Sigmoid colon (tissue), 4 donors: Measurements from ENCODE around the gene GOSR1.

Experiments used
- CTCF ChIP-seq, 4 experiments: fragments of 450-650 bp in 3 of 4; fragments of 200-600 bp in 1 of 4; IDR thresholded peaks; one replicate each; pipeline ENCODE4 v1.5.1; 2016 to 2019; ENCODE audit warnings: antibody characterized with exemption in 4 of 4, mild to moderate bottlenecking in 3 of 4, moderate library complexity in 2 of 4
- EP300 ChIP-seq, 4 donors: sonication (generic); formaldehyde crosslinking; IDR thresholded peaks; one replicate each; pipeline ENCODE4 v1.6.1; 2017; ENCODE audit warnings: antibody characterized with exemption in 4 of 4
- POLR2A ChIP-seq, 2 donors: fragments of 450-650 bp; IDR thresholded peaks; one replicate each; pipeline ENCODE4 v1.6.1; 2016; ENCODE audit warnings: antibody characterized with exemption in 2 of 2, mild to moderate bottlenecking in 2 of 2, moderate library complexity in 2 of 2
- POLR2AphosphoS5 ChIP-seq, 4 donors: sonication (generic); formaldehyde crosslinking; IDR thresholded peaks; one replicate each; pipeline ENCODE4 v1.6.1; 2017; ENCODE audit warnings: antibody characterized with exemption in 4 of 4

- no peak for TF ChIP-seq CTCF (IDR thresholded peaks at IDR 0.05)
- no peak for TF ChIP-seq EP300 (IDR thresholded peaks at IDR 0.05)
- TF ChIP-seq POLR2A (IDR thresholded peaks at IDR 0.05) = no peak
- TF ChIP-seq POLR2AphosphoS5 (IDR thresholded peaks at IDR 0.05) = no peak
Observed at GRCh38 chr17:30519166-30519565, 42.0 kb downstream of the GOSR1 start.
